Motor neuron (in vitro differentiated cells): Measurements from ENCODE around the gene PLPPR1. TPM values are rescaled to one million over a fixed set of nuclear protein-coding genes. Genes with fewer than 3 reads are reported as not detected.

Experiments used
- ATAC-seq, 8 experiments: fragments of 200-7000 bp; cut with Tn5 transposase; replicated peaks in 6 of 8; 2 replicates each; pipeline ENCODE4 v1.8.0; 2021; ENCODE audit warnings: mild to moderate bottlenecking in 8 of 8, moderate library complexity in 8 of 8
- H3K27ac ChIP-seq, 2 donors: fragments of 250-450 bp; sonication (Bioruptor Pico); 2 replicates each; pipeline ENCODE4 v1.9.0; 2021; ENCODE audit warnings: antibody characterized with exemption in 2 of 2, mild to moderate bottlenecking in 2 of 2, moderate library complexity in 1 of 2
- H3K4me1 ChIP-seq, 2 donors: fragments of 250-450 bp; sonication (Bioruptor Pico); replicated peaks in 1 of 2; 2 replicates each; pipeline ENCODE4 v1.6.1; 2021; ENCODE audit warnings: antibody characterized with exemption in 2 of 2, mild to moderate bottlenecking in 2 of 2, moderate library complexity in 1 of 2
- H3K4me3 ChIP-seq, 5 donors: fragments of 250-450 bp; sonication (Bioruptor Pico); 2 replicates each; pipeline ENCODE4 v1.9.0; 2021; ENCODE audit warnings: antibody characterized with exemption in 5 of 5, mild to moderate bottlenecking in 5 of 5, moderate library complexity in 4 of 5
- WGBS, 10 experiments: fragments of 450-650 bp; shearing (Covaris generic); methylation state at CpG; one replicate each; pipeline ENCODE4 v1.0.0; 2022; 5-methylcytosine and 5-hydroxymethylcytosine counted together
- in situ Hi-C, 9 experiments: fragments of 400-800 bp; cut with MboI; loops; one replicate each; pipeline ENCODE4 v1.15.0; 2021; ENCODE audit warnings: low sequenced_read_pairs in 9 of 9, low pct_unique_long_range_greater_than_20kb in 2 of 9; ENCODE audit not compliant: unreplicated experiment in 9 of 9
- total RNA-seq, 8 experiments: library from RNA; unstranded; fragments of 300-600 nt; gene quantifications; 2 replicates each; pipeline versions ENCODE4 v1.2.3 to v1.2.4, GENCODE V29; 2022

The PLPPR1 gene
- total RNA-seq, 8 experiments from 2014 or later: 0.17 to 52.3 (median 37.5) TPM; not detected in 1

DNA sequence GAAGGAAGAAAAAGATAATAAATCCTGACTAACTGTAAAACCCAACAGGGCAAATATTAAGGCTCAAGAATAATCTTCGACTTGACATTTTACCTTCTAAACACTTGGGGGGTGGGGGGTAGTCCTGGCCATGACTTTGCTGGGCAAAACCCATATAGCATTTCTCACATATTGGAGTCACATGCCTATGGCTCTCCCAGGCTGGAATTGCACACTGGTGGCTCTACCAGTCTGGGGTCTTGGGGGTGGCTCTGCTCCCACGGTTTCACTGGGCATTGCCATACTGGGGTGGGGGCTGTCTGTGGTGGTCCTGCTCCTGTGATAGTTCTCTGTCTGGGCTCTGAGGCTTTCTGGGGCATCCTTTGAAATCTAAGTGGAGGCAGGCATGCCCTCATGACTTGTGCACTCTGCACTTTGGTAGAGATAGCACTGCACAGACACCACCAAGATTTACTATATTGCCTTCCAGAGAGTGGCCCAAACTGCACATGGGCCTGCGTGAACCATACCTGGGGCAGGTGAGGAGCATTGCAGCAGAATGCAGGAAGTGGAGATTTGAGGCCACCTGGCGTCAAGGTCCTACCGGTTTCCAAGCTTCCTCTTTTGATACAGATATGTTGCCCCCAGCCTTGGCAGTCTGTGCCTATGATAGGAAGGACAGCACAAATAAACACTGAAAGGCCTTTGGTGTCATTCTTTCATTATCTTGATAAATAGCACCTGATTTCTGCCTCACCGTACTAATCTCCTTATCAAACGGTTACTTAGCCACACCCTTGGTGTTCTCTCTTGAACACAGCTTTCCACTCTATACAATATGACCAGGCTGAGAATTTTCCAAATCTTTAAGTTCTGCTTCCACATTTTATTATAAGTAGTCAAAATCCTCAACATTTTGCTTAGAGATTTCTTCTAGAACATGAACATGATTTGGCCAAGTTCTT, 326.5 kb downstream of the PLPPR1 start:
- Histone ChIP-seq H3K4me1 (no peaks in the 10 kb centered on the region), H3K27ac (no peak overlapping the region), H3K4me3 (no peak overlapping the region)
- no peak for ATAC-seq
- in situ Hi-C loops: no loop called here
- 26 to 100% (median 79%) methylated on average over 2 to 6 of the region's 7 CpGs; no CpG with 5 or more reads in 1 of the 10 experiments for WGBS, 10 experiments

- ATAC-seq: no peak
- no peak overlapping the region for H3K27ac ChIP-seq
- H3K4me1 ChIP-seq: no peaks in the 10 kb centered on the region
- 0 to 100% (median 33%) methylated on average over 1 of the region's 1 CpG; no CpG with 5 or more reads in 6 of the 10 experiments for WGBS, 10 experiments
- H3K4me3 ChIP-seq: no peak overlapping the region
- in situ Hi-C loops: no loop called here
These were observed 328.1 kb downstream of the PLPPR1 start for GRCh38 chr9:101356619-101357018.

GRCh38 chr9:101359679-101360078, 331.2 kb downstream of the PLPPR1 start:
- H3K27ac ChIP-seq: no peak overlapping the region
- no peak overlapping the region for H3K4me3 ChIP-seq
- H3K4me1 ChIP-seq: no peaks in the 10 kb centered on the region
- no peak for ATAC-seq
- in situ Hi-C loops: no loop called here
- 0 to 63% (median 19%) methylated on average over 1 of the region's 1 CpG; no CpG with 5 or more reads in 4 of the 10 experiments for WGBS, 10 experiments

DNA sequence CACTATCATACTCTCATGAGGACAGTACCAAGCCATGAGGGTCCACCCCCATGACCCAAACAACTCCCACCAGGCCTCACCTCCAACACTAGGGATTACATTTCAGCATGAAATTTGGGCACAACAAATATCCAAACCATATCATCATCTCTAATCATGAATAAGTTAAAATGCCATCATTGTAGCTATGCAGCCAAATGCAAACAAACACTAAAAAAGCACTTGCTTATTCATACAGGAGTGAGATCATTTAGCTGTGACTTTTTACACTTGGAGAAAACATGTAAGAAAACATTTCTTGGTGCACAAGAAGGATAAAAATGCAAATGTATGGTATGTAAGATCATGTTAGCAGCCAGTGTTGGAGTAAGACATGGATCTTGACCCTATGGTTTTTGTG, 332.1 kb downstream of the PLPPR1 start:
- Histone ChIP-seq H3K27ac (no peak overlapping the region), H3K4me1 (no peaks in the 10 kb centered on the region), H3K4me3 (no peak overlapping the region)
- in situ Hi-C loops: no loop called here
- ATAC-seq: peak in 3 of 8 experiments; percentile 50 to 68 (median 59)

DNA sequence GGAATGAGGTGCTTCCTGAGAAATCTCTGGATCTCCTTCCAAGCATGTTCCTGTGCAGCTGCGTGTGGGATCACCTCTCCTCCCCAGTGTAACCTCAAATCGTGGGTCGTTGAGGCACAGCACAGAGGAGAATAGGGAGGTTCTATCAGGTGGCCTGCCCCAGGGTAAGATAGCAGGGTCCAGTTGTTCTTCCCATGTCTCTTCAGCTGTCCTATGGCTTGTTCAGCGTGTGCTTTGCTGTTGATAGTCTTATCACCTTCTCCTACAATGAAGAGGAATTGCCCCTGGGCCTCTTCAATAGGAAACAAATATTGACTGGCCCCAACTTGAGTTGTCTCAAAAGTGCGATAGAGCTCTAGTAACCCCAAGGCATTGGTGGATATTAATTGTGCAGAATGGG, 333.9 kb downstream of the PLPPR1 start:
- Histone ChIP-seq H3K4me3 (no peak overlapping the region), H3K27ac (no peak overlapping the region), H3K4me1 (peaks cover 0 to 9% of the 10 kb centered on the region in 2 donors)
- in situ Hi-C loops: no loop called here
- no peak for ATAC-seq
- 0 to 100% (median 90%) methylated on average over 1 to 5 of the region's 5 CpGs; no CpG with 5 or more reads in 2 of the 10 experiments for WGBS, 10 experiments

DNA sequence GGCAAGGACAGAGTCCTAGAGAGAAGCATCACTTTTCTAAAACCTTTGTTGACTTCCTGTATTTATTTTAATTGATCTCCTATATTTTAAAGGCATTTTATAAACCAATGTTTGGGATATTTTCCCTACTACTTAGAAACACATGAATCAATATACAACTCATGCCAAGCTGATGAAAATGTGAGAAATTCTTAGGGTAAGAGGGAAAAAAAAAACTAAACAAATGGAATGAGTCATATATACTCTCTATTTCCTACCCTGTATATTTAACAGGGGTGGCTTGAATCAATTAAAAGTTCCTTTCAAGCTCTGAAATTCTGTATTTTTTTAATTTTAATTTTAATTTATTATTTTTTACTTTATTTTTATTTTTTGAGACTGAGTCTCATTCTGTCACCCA, 336.7 kb downstream of the PLPPR1 start:
- Histone ChIP-seq H3K4me1 (peaks cover 0 to 16% of the 10 kb centered on the region in 2 donors), H3K27ac (no peak overlapping the region), H3K4me3 (no peak overlapping the region)
- in situ Hi-C loops: no loop called here
- no peak for ATAC-seq

- ATAC-seq: no peak
- Histone ChIP-seq H3K4me1 (peaks cover 0 to 16% of the 10 kb centered on the region in 2 donors), H3K27ac (no peak overlapping the region), H3K4me3 (no peak overlapping the region)
- in situ Hi-C loops: no loop called here
- WGBS, 10 experiments: 8 to 86% (median 44%) methylated on average over 1 to 5 of the region's 5 CpGs
These were observed 337.7 kb downstream of the PLPPR1 start for GRCh38 chr9:101366038-101366756.

DNA sequence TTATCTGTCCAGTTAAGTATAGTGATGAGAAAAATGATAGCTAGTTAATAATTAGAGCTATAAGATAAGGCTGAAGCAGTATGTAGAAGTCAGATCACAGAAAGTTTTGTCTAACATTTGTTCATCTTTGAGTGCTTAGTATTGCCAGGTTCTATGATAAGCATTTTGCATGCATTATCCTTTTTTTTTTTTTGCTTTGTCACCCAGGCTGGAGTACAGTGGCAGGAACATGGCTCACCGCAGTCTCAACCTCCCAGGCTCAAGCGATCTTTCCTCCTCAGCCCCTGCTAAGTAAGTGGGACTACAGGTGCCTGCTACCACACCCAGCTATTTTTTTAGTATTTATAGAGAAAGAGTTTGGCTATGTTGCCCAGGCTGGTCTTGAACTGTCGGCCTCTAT, 338.8 kb downstream of the PLPPR1 start:
- in situ Hi-C loops: no loop called here
- Histone ChIP-seq H3K4me1 (peaks cover 0 to 16% of the 10 kb centered on the region in 2 donors), H3K27ac (no peak overlapping the region), H3K4me3 (no peak overlapping the region)
- ATAC-seq: no peak
- 81 to 100% (median 92%) methylated on average over 1 to 3 of the region's 3 CpGs; no CpG with 5 or more reads in 1 of the 10 experiments for WGBS, 10 experiments

- no peak overlapping the region for H3K27ac ChIP-seq
- in situ Hi-C loops: no loop called here
- ATAC-seq: no peak
- H3K4me1 ChIP-seq: peaks cover 0 to 16% of the 10 kb centered on the region in 2 donors
- 6 to 88% (median 71%) methylated on average over 1 to 2 of the region's 2 CpGs; no CpG with 5 or more reads in 4 of the 10 experiments for WGBS, 10 experiments
- H3K4me3 ChIP-seq: no peak overlapping the region
These were observed 340.8 kb downstream of the PLPPR1 start for GRCh38 chr9:101369286-101369685.

- 27 to 100% (median 73%) methylated on average over 1 to 2 of the region's 2 CpGs for WGBS, 10 experiments
- H3K27ac ChIP-seq: no peak overlapping the region
- H3K4me1 ChIP-seq: peaks cover 0 to 16% of the 10 kb centered on the region in 2 donors
- no peak overlapping the region for H3K4me3 ChIP-seq
- no peak for ATAC-seq
- in situ Hi-C loops: no loop called here
These were observed 341.5 kb downstream of the PLPPR1 start for GRCh38 chr9:101369884-101370531.

- no peak overlapping the region for H3K4me3 ChIP-seq
- ATAC-seq: no peak
- peaks cover 0 to 8% of the 10 kb centered on the region in 2 donors for H3K4me1 ChIP-seq
- no peak overlapping the region for H3K27ac ChIP-seq
- in situ Hi-C loops: no loop called here
- WGBS, 10 experiments: 50 to 100% (median 85%) methylated on average over 1 to 3 of the region's 3 CpGs
These were observed 343.3 kb downstream of the PLPPR1 start for GRCh38 chr9:101371813-101372212.

- peak in 1 of 8 experiments; percentile 44 for ATAC-seq
- in situ Hi-C loops: no loop called here
- Histone ChIP-seq H3K4me3 (no peak overlapping the region), H3K4me1 (peaks cover 0 to 6% of the 10 kb centered on the region in 2 donors), H3K27ac (no peak overlapping the region)
- 29 to 100% (median 80%) methylated on average over 1 to 2 of the region's 2 CpGs; no CpG with 5 or more reads in 3 of the 10 experiments for WGBS, 10 experiments
These were observed 344.0 kb downstream of the PLPPR1 start for GRCh38 chr9:101372327-101373118.
